NCI-H187 (cell line): ENCODE data around the gene CHI3L1.
"Not testable (repeated sequence)": the region's sequence is repeated elsewhere in the genome, so short reads cannot be mapped to it uniquely, and the experiment has no call there.

ENCODE experiments used
- DNase-seq, 2 experiments: peaks; one replicate each; lab custom pipeline; 2025; lab: John Stamatoyannopoulos, UW

CHI3L1 gene

GRCh38 chr1:203186446-203187303, at the start of gene CHI3L1:
Gene CHI3L1, minus strand, starts transcription at chr1:203186704. Its CDS starts 81 bp downstream, at chr1:203186623.
- DNase-seq = no peak

GRCh38 chr1:203234901-203235300, 48.4 kb upstream of the CHI3L1 start:
- not testable (repeated sequence) for DNase-seq

GRCh38 chr1:203229471-203230135, 43.1 kb upstream of the CHI3L1 start, which contains the start of gene CHIT1:
Gene CHIT1, minus strand, starts transcription at chr1:203229673. Its CDS starts 37 bp downstream, at chr1:203229636.
- DNase-seq = no peak

- no peak for DNase-seq
These were observed 42.2 kb upstream of the CHI3L1 start for GRCh38 chr1:203228670-203229069.

GRCh38 chr1:203227371-203228083, 41.0 kb upstream of the CHI3L1 start:
- no peak for DNase-seq

GRCh38 chr1:203225071-203225470, 38.6 kb upstream of the CHI3L1 start:
- no peak for DNase-seq

GRCh38 chr1:203223012-203223775, 36.7 kb upstream of the CHI3L1 start:
- DNase-seq = no peak

- DNase-seq = no peak
These were observed 33.4 kb upstream of the CHI3L1 start for GRCh38 chr1:203219934-203220333.

- DNase-seq = no peak
These were observed 32.7 kb upstream of the CHI3L1 start for GRCh38 chr1:203219171-203219570.

GRCh38 chr1:203217668-203218067, 31.2 kb upstream of the CHI3L1 start:
- no peak for DNase-seq

- DNase-seq = no peak
These were observed 30.7 kb upstream of the CHI3L1 start for GRCh38 chr1:203217139-203217655.

GRCh38 chr1:203216274-203217138, 30.0 kb upstream of the CHI3L1 start:
- DNase-seq = peak; percentile 75 to 80

- peak; percentile 38 to 61 for DNase-seq
These were observed 29.1 kb upstream of the CHI3L1 start for GRCh38 chr1:203215573-203215972.

GRCh38 chr1:203214871-203215270, 28.4 kb upstream of the CHI3L1 start:
- DNase-seq = no peak

GRCh38 chr1:203213126-203213525, 26.6 kb upstream of the CHI3L1 start:
- no peak for DNase-seq

- no peak for DNase-seq
These were observed 25.3 kb upstream of the CHI3L1 start for GRCh38 chr1:203211812-203212211.

GRCh38 chr1:203210988-203211387, 24.5 kb upstream of the CHI3L1 start:
- DNase-seq = no peak

- no peak for DNase-seq
These were observed 23.8 kb upstream of the CHI3L1 start for GRCh38 chr1:203210350-203210749.

GRCh38 chr1:203208181-203208580, 21.7 kb upstream of the CHI3L1 start:
- no peak for DNase-seq

GRCh38 chr1:203207751-203208150, 21.2 kb upstream of the CHI3L1 start:
- peak; percentile 46 to 62 for DNase-seq
